ENCODE data around the gene ATP13A4.

The ATP13A4 gene

DNA sequence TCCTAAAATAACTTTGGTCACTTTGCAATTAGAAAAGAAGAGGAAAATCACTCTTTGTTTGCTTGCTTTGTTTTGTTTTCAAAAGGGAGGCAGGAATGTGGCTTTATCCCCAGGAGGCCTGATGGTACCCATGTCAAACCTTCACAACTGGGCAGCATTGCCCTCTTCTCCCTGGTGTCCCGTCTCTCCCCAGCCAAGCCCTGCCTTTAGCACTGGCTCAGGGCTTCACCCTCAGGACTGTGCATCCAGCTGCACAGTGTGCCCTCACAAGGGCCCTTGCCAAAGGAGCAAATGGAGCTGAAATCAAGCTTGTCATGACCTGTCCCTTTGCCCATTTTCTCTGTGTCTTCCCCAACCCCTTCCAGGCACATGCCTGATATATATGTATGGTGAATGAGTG is 147.0 kb downstream of the ATP13A4 start:
- H4K20me1 ChIP-seq (ENCODE audit: insufficient read depth, low read length): no peaks in the 10 kb centered on the region
- no peaks in the 10 kb centered on the region for H3K9me3 ChIP-seq (ENCODE audit: insufficient read depth, low read length)
- H3K4me3 ChIP-seq (ENCODE audit: low read length): no peak overlapping the region
- no peak overlapping the region for H3K27ac ChIP-seq (ENCODE audit: low read length)
- no peaks in the 10 kb centered on the region for H3K27me3 ChIP-seq (ENCODE audit: low read depth, low read length)
- no peak overlapping the region for H2AFZ ChIP-seq (ENCODE audit: low read depth, low read length)
- no peaks in the 10 kb centered on the region for H3K4me1 ChIP-seq (ENCODE audit: low read length)
- no peaks in the 10 kb centered on the region for H3K36me3 ChIP-seq (replicated peaks; ENCODE audit: low read depth, low read length)
- H3K9ac ChIP-seq (ENCODE audit: low read length): no peak overlapping the region
- no peak for TF ChIP-seq EZH2phosphoT487 (IDR thresholded peaks at IDR 0.05; ENCODE audit: low read depth)
- no peak for TF ChIP-seq CTCF (IDR thresholded peaks at IDR 0.05; ENCODE audit: low read depth, low read length)
- H3K79me2 ChIP-seq (ENCODE audit: low read length): no peaks in the 10 kb centered on the region
- no peak overlapping the region for H3K4me2 ChIP-seq (ENCODE audit: low read length)

DNA sequence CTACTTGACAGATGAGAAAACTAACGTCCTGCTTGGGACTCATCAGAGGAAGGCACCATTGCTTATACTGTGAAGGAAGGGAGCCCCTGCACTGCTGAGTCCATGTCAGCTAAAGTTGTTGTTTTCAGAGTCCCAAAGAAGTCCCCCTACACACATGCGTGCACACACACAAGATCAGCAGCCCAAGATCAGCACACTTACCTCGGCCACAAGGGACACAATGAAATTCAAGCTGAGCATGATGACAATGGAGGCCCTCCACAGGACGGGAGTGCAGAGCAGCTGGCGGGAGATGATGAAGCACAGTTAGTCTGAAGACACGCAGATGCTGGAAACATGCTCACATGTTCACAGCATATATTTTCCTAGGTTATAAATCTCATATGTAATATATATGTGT is 147.6 kb downstream of the ATP13A4 start:
- no peaks in the 10 kb centered on the region for H3K4me1 ChIP-seq (ENCODE audit: low read length)

GRCh38 chr3:193403307-193403706 is 151.4 kb downstream of the ATP13A4 start:
- TF ChIP-seq CTCF (IDR thresholded peaks at IDR 0.05; ENCODE audit: low read depth, low read length) (no peak), EZH2phosphoT487 (IDR thresholded peaks at IDR 0.05; ENCODE audit: low read depth) (no peak)
- Histone ChIP-seq H3K4me2 (ENCODE audit: low read length) (no peak overlapping the region), H3K36me3 (replicated peaks; ENCODE audit: low read depth, low read length) (no peaks in the 10 kb centered on the region), H3K9me3 (ENCODE audit: insufficient read depth, low read length) (no peaks in the 10 kb centered on the region), H3K9ac (ENCODE audit: low read length) (no peak overlapping the region), H3K27me3 (ENCODE audit: low read depth, low read length) (no peaks in the 10 kb centered on the region), H3K79me2 (ENCODE audit: low read length) (no peaks in the 10 kb centered on the region), H3K4me3 (ENCODE audit: low read length) (no peak overlapping the region), H4K20me1 (ENCODE audit: insufficient read depth, low read length) (no peaks in the 10 kb centered on the region), H2AFZ (ENCODE audit: low read depth, low read length) (no peak overlapping the region), H3K4me1 (ENCODE audit: low read length) (no peaks in the 10 kb centered on the region), H3K27ac (ENCODE audit: low read length) (no peak overlapping the region)

More for the DNA sequence above, 147.6 kb downstream of the ATP13A4 start:
- no peak for TF ChIP-seq EZH2phosphoT487 (IDR thresholded peaks at IDR 0.05; ENCODE audit: low read depth)
- no peak for TF ChIP-seq CTCF (IDR thresholded peaks at IDR 0.05; ENCODE audit: low read depth, low read length)
- Histone ChIP-seq H3K27ac (ENCODE audit: low read length) (no peak overlapping the region), H3K4me2 (ENCODE audit: low read length) (no peak overlapping the region), H4K20me1 (ENCODE audit: insufficient read depth, low read length) (no peaks in the 10 kb centered on the region), H3K79me2 (ENCODE audit: low read length) (no peaks in the 10 kb centered on the region), H3K9ac (ENCODE audit: low read length) (no peak overlapping the region), H3K27me3 (ENCODE audit: low read depth, low read length) (no peaks in the 10 kb centered on the region), H2AFZ (ENCODE audit: low read depth, low read length) (no peak overlapping the region), H3K9me3 (ENCODE audit: insufficient read depth, low read length) (no peaks in the 10 kb centered on the region), H3K36me3 (replicated peaks; ENCODE audit: low read depth, low read length) (no peaks in the 10 kb centered on the region), H3K4me3 (ENCODE audit: low read length) (no peak overlapping the region)

DNA sequence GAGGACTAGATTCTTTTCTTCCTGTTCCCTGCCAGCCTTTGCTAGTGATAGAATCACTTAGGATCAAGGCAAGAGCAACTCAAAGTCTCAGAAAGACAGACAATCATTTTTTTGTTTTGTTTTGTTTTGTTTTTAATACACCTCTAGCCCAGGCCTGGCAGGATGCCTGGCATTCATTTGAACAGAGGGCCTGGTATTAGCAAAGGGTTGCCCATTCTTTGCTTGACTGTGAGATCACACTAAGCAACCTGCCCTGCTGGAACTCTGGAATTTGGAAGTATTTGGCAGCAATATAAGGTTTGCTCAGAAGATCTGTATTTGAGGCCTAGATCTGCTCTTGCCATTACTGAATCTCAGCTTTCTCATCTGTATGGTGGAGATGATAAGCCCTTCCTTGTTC is 154.4 kb downstream of the ATP13A4 start:
- Histone ChIP-seq H3K79me2 (ENCODE audit: low read length) (no peaks in the 10 kb centered on the region), H3K27ac (ENCODE audit: low read length) (no peak overlapping the region), H3K9ac (ENCODE audit: low read length) (no peak overlapping the region), H3K27me3 (ENCODE audit: low read depth, low read length) (no peaks in the 10 kb centered on the region), H4K20me1 (ENCODE audit: insufficient read depth, low read length) (no peaks in the 10 kb centered on the region), H3K4me1 (ENCODE audit: low read length) (no peaks in the 10 kb centered on the region), H3K9me3 (ENCODE audit: insufficient read depth, low read length) (no peaks in the 10 kb centered on the region), H3K4me2 (ENCODE audit: low read length) (no peak overlapping the region), H3K36me3 (replicated peaks; ENCODE audit: low read depth, low read length) (no peaks in the 10 kb centered on the region), H3K4me3 (ENCODE audit: low read length) (no peak overlapping the region), H2AFZ (ENCODE audit: low read depth, low read length) (no peak overlapping the region)
- TF ChIP-seq EZH2phosphoT487 (IDR thresholded peaks at IDR 0.05; ENCODE audit: low read depth) (no peak), CTCF (IDR thresholded peaks at IDR 0.05; ENCODE audit: low read depth, low read length) (no peak)

Measured in OCI-LY3 (cell line).